ENCODE results near the gene EFCAB14.

DNA sequence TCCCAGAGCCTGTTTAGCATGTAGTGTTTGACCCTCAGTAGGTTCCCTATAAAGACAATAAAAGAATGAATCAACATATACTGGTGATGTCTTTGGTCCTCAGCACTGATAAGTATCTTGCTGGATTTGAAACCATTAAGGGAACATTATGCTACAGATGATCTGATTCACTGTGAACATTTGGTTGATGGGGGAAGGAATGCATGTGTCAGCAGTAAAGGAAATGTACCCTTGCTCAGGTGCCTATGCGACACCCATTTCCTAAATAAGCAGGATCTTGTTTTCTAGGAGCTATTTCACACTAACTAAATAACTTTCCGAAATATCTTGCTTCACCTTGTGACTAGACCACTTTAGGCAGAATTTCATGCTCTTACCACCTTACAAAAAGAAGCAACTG, 34.2 kb downstream of the EFCAB14 start:
- TF ChIP-seq CTCF (IDR thresholded peaks at IDR 0.05; ENCODE audit: poor library complexity, severe bottlenecking) (no peak), POLR2AphosphoS5 (IDR thresholded peaks at IDR 0.05) (no peak), EZH2 (IDR thresholded peaks at IDR 0.05; ENCODE audit: borderline replicate concordance, insufficient read depth, low read length, poor library complexity, severe bottlenecking) (no peak), EP300 (conservative IDR thresholded peaks at IDR 0.05; ENCODE audit: poor library complexity, severe bottlenecking) (no peak), RAD21 (conservative IDR thresholded peaks at IDR 0.05) (no peak), TAF1 (IDR thresholded peaks at IDR 0.05; ENCODE audit: low read depth) (no peak), MXI1 (conservative IDR thresholded peaks at IDR 0.05; ENCODE audit: poor library complexity, severe bottlenecking) (no peak), SMC3 (conservative IDR thresholded peaks at IDR 0.05; ENCODE audit: poor library complexity) (no peak)
- TF ChIP-seq, protein P1, sequence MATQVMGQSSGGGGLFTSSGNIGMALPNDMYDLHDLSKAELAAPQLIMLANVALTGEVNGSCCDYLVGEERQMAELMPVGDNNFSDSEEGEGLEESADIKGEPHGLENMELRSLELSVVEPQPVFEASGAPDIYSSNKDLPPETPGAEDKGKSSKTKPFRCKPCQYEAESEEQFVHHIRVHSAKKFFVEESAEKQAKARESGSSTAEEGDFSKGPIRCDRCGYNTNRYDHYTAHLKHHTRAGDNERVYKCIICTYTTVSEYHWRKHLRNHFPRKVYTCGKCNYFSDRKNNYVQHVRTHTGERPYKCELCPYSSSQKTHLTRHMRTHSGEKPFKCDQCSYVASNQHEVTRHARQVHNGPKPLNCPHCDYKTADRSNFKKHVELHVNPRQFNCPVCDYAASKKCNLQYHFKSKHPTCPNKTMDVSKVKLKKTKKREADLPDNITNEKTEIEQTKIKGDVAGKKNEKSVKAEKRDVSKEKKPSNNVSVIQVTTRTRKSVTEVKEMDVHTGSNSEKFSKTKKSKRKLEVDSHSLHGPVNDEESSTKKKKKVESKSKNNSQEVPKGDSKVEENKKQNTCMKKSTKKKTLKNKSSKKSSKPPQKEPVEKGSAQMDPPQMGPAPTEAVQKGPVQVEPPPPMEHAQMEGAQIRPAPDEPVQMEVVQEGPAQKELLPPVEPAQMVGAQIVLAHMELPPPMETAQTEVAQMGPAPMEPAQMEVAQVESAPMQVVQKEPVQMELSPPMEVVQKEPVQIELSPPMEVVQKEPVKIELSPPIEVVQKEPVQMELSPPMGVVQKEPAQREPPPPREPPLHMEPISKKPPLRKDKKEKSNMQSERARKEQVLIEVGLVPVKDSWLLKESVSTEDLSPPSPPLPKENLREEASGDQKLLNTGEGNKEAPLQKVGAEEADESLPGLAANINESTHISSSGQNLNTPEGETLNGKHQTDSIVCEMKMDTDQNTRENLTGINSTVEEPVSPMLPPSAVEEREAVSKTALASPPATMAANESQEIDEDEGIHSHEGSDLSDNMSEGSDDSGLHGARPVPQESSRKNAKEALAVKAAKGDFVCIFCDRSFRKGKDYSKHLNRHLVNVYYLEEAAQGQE (IDR thresholded peaks at IDR 0.05; ENCODE audit: borderline replicate concordance), result no peak

Data from neural cell (in vitro differentiated cells).